GM23338 (cell line): ENCODE results near the gene ZNF497.

Source experiments
- CTCF ChIP-seq, 2 experiments: fragments of 200-600 bp in 1 of 2; sonication (generic) in 1 of 2; conservative IDR thresholded peaks; 2 replicates each; pipeline versions ENCODE4 v1.5.1 to v1.6.1; 2016 to 2017; ENCODE audit warnings: antibody characterized with exemption in 2 of 2, low read depth in 2 of 2, mild to moderate bottlenecking in 2 of 2, moderate library complexity in 1 of 2
- EZH2 ChIP-seq: fragments of 200-600 bp; sonication (generic); IDR thresholded peaks from one replicate; pipeline ENCODE4 v1.8.0; 2017; ENCODE audit warnings: antibody characterized with exemption, mild to moderate bottlenecking, low read depth; ENCODE audit not compliant: unreplicated experiment
- EZH2phosphoT487 ChIP-seq: fragments of 200-600 bp; sonication (generic); IDR thresholded peaks from one replicate; pipeline ENCODE4 v1.8.1; 2018; ENCODE audit warnings: antibody characterized with exemption; ENCODE audit not compliant: unreplicated experiment
- POLR2AphosphoS5 ChIP-seq: IDR thresholded peaks from 2 replicates; pipeline ENCODE4 v1.6.1; 2016; ENCODE audit warnings: antibody characterized with exemption, low read depth

GRCh38 chr19:58305065-58305931 lies 57.3 kb downstream of the ZNF497 start, which contains the start of gene ERVK3-1:
- TF ChIP-seq POLR2AphosphoS5 (peak; percentile 99), CTCF (conservative IDR thresholded peaks at IDR 0.05; ENCODE audit: low read depth in 2 of 2) (no peak), EZH2 (no peak), EZH2phosphoT487 (no peak)
